OCI-M1 (cell line): Measurements from ENCODE around the gene BTNL9.
A peak's percentile ranks its signal among the peaks of the same experiment; 100 is the strongest.
"Not testable (repeated sequence)": the region's sequence is repeated elsewhere in the genome, so short reads cannot be mapped to it uniquely, and the experiment has no call there.

Source experiments
- DNase-seq: peaks from one replicate; lab custom pipeline; 2025; lab: John Stamatoyannopoulos, UW

BTNL9 gene

DNA sequence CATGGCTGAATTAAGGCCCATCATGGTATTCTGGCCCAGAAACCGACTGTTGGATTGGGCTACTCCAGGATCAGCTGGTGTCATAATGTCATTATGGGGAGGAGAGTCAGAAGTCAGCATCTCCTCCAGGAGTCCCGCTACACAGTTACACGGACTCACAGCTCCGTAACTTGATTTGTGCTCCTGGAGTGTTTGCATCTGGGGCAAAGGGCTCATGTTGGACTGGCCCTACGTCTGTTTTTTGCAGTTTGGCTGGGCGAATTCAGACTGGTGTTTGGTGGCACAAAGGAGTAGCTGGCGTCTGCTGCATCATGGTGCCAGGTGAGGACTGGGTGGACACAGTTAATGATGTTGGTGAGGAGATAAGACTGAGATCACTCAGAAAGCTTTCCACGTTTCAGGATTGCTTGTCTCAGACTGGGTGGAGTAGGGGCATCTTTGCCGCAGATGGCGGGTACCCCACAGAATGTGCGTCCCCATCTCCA, 59.6 kb downstream of the BTNL9 start:
- DNase-seq, result no peak

DNA sequence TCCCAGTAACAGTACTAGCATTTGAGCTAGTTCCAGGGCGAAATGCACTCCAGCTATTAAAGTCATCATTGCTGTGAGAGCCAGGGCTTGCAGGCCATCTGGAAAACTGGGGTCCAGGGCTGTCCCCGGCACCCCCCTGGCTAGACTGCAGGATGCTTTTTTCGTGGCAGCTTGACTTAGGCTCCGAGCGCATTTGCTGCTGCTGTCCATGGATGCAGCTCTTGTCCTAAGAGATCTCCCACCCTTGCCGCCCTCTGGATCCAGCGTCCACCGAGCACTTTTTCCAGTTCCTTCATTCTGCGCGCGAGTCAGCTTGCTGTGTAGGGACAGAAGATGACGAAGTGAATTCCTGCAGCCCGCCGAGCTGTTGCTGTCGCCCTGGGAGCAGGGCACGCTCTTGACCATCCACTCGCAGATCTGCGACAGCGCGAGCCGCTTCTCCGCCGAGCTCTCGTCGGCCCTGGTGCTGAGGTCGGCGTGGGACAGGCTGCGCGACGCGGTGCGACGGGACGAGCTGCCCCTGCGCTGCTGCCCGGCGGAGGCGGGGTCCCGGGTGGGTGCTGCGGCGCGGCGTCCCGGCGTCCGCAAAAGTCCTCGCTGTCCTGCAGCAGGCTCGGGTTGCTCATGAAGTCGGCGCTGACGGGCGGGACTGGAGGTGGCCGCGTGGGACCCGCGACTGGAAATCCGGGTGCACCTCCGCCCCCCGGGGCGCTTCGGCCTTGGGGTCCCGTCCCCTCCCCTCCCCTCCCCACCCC, 60.2 kb downstream of the BTNL9 start:
- DNase-seq, result no peak

DNA sequence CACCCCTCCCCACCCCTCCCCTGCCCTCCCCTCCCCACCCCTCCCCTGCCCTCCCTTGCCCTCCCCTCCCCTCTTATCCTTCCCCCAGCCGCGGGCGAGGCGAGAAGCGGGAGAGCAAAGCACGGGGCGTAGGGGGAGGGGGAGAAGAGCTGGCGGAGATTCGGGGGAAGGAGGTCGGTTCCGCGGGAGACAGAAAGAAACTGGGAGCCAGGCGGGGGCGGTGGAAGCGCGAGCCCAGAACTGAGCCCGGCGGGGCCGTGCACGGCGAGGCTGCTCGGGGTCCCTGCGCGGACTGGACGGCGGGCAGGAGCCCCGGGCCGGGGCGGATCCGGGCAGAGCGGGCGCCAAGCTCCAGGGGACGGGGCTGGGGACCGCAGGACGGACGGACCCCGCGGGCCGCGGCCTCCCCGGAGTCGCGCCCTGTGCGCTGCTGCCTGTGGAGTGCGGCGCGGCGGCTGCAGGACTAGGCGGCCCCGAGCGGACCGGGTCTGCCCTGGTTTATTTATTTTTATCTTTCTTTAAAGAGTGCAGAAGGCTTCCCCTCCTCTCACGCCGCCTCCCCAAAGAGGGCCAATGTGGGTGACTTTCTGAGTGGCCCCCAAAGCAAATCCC, 61.1 kb downstream of the BTNL9 start:
- not testable (repeated sequence) for DNase-seq

DNA sequence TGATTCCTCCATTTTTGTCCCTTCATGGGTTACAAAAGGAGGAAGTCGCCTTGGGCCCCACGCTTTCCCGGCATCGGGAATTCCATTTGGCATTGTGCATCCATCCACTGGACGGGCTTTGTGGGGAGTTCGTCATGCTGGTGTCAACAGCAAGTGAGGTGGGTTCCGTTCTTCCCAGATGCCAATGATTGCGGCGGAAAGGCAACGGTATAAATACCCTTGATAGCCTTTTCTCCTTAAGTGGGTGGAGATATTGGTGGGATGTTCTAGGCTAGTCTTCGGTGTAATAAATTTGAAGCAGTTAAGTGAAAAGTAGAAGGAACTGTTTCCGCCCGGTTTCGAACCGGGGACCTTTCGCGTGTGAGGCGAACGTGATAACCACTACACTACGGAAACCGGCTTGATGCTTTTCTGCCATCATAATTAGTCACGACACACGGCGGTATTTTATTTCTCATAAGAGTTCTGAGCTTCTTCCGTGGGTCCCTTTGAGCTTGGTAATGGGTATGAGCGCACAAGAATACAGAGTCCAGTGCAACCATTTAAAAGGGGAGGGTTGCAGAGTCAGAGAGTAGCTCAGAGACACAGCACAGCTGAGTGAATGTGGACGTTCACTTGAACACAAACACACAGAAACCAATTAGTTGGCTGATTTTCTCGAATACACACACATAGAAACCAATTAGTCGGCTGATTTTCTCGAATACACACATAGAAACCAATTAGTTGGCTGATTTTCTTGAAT, 62.0 kb downstream of the BTNL9 start:
- DNase-seq, result not testable (repeated sequence)

DNA sequence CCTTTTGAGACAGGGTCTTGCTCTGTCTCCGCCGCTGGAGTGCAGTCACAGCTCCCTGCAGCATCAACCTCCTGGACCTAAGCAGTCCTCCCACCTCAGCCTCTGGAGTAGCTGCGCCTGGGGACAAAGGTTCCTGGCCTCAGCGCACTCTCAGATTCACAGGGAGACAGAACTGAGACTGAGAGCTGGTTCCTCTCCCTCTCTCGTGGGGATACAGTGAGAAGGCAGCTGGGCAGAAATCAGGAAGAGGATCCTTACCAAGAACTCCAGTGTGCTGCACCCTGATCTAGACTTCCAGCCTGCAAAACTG, 64.1 kb downstream of the BTNL9 start:
- not testable (repeated sequence) for DNase-seq

DNA sequence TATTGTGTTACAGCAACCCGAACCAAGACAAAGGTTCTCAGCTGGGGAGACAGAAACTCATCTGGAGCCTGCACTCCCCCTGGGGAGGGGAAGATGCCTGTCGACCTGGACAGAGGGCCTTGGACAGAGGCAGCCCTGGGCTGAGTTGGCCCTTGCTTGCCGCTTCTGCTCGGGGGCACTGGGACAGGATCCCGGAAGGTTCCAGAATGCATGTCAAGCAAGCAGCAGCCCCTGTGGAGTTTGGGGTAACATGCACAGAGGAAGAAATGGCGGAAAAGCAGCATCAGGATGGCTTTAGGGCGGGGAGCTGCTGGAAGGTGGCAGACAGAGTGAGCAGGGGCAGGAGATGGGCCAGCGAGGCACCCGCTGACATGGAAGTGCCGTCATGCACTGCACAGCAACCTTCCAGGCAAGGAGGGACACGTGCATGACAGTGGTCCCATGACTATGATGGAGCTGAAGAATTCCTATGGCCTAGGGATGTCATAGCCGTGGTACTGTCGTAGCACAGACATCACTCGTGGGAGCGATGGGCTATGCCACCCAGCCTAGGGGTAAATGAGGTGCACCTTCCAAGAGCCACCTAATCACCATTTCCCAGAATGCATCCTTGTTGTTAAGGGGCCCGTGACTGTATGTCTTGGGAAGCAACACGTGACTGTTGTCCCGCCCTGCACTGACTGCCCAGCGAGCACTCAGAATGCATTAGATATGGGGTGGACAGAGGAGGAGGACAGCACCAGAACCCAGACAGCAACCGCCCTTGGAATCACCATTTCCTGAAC, 64.7 kb downstream of the BTNL9 start:
- DNase-seq, result peak; percentile 28

DNA sequence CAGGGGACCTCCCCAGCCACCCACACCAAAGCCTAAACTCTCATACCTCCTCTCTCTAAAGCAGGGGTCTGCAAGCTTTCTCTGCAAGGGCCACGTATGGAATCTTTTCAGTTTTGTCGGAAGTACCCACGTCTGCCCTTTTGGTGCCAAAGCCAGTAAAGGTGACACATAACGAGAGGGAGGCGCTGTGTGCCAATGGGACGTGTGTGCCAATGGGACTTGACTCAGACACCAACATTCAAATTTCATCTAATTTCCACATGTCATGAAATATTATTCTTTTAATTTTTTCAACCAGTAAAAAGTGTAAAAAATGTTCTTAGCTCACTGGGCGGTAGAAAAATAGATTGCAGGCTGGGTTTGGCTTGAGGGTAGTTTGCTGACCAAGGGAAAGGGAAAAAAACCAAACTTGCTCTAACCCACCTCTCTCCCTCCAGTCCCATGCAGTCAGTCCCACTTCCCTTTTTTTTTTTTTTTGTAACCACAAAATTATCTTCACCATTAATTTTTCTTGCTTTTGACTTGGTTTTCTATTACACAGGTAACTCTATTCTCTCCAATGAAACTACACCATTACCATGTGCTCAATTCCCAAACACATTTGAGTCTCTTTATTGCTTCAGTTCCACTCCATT, 65.4 kb downstream of the BTNL9 start:
- DNase-seq, result peak; percentile 79

DNA sequence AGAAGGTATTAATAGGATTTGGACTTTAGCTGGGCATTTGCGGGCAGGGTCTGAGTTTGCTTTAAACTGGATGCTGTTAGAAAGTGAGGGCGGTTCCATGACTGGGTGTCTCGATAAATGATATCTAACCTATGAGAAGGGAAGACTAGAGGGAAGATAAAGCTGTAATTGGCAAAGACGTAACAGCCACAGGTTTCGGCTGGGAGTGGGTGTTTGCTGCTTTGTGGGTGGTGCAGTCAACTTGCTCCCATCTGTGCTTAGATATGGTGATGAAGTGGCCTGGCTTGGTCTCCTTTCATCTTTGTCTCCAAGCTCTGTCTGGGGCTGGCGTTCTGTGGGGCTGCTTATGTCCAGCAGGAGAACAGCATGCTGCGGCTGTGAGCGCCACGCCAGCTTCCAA, 67.6 kb downstream of the BTNL9 start:
- DNase-seq, result peak; percentile 74

DNA sequence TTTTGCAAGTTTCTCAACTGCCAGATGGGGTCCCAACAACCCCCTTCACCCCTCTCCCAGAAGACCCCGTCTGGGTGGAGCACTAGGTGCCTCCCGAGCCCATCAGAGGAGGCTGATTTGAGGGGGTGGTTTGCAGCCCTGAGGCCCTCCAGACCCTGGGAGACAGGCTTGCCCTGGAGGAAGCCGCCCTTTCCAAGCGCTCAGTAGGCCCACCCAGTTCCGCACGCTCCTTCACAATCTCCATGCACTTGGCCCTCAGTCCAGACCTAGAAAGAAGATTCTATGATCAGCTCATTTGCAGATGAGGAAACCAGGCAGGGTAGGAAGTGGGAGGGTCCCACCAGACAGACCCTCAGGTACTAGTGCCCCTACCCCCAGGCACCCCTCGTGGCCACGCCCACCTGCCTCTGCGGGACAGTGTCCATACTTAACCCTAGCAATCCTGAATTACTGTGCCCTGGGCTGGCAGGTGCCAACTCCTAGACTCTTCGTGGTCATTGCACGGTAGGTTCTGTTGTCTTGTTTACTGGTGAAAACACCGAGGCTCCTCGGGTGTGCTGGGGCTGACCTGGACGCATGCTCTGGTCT, 68.6 kb downstream of the BTNL9 start:
- DNase-seq, result no peak

DNA sequence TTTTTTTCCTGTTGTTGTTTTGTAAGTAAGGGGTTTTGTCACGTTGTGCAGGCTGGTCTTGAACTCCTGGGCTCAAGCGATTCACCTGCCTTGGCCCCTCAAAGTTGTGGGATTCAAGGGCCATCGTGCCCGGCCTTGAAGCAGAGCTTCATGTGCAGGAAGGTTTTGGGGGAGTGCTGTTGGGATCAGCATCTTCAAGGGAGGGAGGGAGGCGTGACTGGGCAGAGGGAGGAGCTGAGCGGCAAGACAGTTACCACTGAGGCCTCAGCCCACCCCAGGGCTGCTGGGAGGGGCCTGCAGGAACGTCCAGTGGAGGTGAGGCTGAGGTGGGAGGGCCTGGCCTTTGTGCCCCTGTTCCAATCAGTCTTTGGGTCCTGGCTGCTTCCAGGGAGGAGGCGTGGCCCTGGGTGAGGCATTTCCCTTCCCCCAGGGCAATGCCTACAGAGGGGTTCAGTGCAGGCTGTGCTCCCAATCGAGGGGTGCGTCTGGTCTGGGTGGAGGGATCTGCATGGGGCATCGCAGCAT, 69.5 kb downstream of the BTNL9 start:
- DNase-seq, result no peak

DNA sequence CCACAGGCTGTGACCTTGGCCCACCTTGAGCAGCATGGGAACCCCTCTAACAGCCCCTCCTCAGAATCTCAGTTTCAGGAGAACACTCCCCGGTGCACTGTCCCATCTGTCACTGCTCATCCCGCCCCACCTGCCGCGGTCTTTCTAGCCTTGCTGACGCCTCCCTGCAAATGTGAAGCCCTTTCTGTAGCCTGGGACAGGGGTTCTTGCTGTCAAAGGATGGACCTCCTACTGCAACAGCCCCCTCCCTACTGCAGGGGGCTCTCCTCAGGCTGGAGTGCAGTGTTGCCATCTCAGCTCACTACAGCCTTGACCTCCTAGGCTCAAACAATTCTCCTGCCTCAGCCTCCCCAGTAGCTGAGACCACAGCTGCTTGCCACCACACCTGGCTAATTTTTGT, 70.9 kb downstream of the BTNL9 start:
- no peak for DNase-seq
